Activated naive CD4-positive, alpha-beta T cell treated with Interleukin-2 at 50 U/mL for 16 hours (primary cell): Measurements from ENCODE around the gene ZW10.

ENCODE experiments used
- DNase-seq: peaks from one replicate; pipeline ENCODE4 v3.0.0-alpha.2; 2020

Gene ZW10

DNA sequence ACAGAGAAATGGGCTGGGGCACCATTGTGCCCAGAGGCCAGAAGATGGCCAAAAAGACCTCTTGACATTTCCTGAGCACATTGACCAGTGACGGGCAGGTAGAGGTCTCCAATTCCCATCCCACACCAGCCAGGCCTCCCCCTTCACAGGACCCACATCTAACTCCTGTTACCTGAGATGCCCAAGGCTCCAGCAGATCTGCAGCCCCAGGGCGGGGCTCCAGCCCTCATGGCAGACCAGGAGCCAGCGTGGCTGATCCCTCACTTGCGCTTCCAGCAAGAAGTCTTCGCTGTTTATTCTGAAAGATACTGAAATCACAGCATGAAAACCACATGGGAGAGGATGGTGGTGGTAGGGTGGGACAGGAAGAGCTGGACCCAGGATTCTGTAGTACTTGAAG is 76.4 kb downstream of the ZW10 start:
- DNase-seq, result no peak

- no peak for DNase-seq
Measured at GRCh38 chr11:113695207-113695606, 78.3 kb downstream of the ZW10 start.

DNA sequence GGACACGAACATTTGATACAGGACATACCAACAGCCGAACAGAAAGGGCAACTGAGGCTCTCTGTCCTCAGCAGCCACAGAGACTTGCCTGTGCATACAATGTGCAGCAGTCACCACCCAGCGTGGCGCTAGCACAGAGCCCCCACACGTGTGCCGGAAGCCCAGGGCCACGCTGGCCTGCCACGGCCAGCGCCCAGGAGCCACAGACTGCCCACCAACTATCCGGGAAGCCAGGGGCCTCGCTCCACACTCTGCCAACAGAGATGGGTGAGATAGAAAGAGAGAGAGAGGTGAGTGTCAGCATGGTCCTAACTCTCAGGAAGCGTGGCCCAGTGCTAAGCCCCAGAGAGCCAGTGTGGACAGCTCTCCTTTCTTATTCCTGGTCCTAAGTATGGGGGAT is 79.1 kb downstream of the ZW10 start:
- DNase-seq, result no peak

DNA sequence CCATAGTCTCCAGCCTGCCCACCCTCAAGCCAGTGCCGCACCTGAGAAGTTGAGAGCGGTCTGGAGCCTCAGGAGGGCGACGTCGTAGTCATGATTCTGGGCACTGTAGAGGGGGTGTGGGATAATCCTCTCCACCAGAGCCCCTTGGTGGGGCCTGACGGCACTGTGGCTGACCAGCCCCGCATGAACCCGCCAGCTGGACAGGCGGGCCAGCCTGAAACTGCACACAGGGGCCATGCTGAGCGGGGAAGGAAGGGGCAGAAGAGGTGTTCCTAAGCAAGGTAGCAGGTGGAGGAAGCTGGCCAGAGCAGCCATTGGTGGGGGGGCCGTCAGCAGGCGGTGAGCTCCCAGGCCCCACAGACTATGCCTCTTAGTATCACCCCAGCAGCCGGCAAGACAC is 80.5 kb downstream of the ZW10 start:
- DNase-seq, result no peak

DNA sequence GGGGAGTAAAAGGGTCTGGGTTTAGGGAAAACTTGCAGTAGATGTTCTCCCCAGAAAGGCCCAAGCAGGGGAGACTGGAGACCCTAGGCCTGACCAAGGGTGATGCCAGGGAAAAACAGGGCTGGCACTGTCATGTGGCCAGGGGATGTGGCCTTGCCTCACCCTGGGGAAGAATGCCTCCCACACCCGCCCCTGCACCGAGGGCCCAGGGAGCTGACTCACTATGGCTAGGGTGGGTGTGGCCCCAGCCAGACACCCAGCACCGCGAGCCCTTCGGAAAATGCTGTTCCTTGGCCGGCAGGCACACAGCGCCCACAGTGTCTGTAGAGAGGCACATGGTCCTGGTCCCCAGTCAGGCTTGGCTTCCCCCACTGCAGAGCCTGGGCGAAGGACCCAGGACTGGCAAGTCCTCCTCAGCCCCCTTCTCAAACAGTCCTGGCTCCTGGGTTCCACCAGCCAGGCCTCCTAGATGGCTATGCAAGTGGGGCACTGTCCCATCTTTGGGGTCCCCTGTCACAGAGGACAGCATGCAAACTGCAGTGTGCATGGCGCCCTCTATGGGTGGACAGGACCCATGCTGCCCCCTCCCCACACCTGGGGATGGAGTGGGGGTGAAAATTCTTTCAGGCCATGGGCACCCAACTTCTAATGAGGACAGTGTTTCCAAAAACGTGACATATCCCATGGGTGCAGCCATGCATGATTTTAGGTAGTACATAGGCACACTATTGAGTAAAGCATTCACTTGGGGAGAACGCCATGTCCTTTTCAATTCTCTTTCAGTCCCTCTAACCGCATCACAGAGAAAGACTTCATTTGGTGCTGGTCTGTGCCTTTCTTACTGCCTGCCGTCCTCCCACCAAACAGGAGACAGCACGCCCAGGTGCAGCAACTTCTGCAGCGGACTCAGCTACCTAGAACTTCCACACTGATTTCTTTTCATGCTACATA is 82.6 kb downstream of the ZW10 start:
- DNase-seq, result no peak

DNA sequence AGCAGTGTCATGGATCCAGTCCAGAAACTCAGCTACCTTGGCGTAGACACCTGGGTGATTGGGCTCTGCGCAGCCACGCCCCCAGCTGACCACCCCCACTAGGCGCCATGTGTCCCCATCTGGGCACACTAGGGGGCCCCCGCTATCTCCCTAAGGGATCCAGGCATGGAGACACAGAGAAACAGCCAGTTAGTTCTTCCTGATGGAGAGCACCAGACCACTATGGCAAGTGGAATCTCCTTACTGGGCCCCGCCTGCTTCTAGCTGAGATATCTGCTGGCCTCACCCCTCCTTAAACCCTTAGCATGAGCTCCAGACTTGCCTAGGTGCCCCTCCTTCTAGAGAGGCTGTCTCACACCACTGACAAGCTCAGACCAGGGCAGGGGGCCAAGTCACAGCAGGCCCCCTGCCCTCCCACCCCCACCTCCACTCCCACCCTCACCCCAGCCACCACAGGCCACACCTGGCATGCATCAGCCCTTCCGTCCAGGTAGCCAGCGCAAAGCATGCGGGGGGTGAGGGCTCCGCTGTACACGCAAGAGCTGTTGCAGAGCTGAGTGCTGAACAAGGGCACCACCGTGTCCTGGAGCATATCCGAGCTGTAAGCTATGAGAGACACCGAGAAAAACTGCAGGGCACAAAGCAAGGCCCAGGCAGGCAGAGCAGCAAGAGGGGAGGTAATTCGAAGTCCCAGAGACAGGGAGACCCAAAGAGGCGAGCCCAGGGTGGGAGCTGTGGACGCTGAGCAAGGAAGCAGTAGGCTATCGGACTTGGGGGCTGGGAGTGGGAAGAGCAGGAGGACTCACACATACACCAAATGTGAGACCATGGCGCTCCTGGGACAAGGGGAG is 83.5 kb downstream of the ZW10 start:
- DNase-seq, result no peak

DNA sequence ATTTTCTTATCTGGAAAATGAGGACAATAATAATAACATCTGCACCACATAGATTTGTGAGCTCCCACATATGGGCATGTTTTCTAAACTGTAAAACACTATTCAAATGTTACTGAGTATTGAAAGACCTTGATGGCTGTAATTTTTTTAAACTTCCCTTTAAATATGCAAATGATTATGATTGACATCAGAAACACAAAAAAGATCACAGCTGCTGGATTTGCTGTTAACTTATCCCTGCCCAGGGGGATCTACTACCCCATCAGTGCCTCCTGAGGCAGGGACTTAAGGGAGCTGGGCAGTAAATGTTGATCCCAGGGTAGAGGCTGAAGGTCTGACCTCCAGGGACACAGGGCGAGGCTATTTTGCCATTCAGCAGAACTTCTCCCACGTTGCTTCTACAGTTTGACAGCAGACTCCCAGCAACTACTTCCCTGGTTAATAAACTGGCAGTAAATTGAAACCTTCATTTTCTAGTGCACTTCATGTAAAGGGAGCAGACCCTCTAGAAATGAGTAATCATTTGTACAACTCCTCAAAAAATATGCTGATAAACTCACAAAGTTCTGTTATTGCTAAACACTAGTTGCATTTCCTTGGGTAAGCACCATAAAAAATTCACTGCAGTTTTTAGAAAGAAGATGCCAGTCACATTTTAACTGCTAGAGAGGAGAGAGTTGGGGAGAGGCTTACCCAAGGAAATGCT is 87.7 kb downstream of the ZW10 start:
- DNase-seq, result no peak

- DNase-seq, result no peak
Measured at GRCh38 chr11:113684496-113684895, 89.0 kb downstream of the ZW10 start.

GRCh38 chr11:113683481-113684046 is 89.9 kb downstream of the ZW10 start:
- no peak for DNase-seq
